NCI-H2171 treated with DMSO at 0.1 percent for 48 hours (cell line): Measurements from ENCODE around the gene ITPK1.
A peak's percentile ranks its signal among the peaks of the same experiment; 100 is the strongest.

ENCODE experiments used
- DNase-seq: peaks from one replicate; lab custom pipeline; 2025; lab: John Stamatoyannopoulos, UW

The ITPK1 gene

GRCh38 chr14:93061380-93062012 is 54.2 kb downstream of the ITPK1 start:
- no peak for DNase-seq

GRCh38 chr14:93060841-93061240 is 54.9 kb downstream of the ITPK1 start:
- no peak for DNase-seq

GRCh38 chr14:93059917-93060545 is 55.7 kb downstream of the ITPK1 start:
- DNase-seq: no peak

- no peak for DNase-seq
Observed at GRCh38 chr14:93059260-93059659, 56.5 kb downstream of the ITPK1 start.

- DNase-seq: no peak
Observed at GRCh38 chr14:93057586-93058280, 58.0 kb downstream of the ITPK1 start.

GRCh38 chr14:93056840-93057585 is 58.7 kb downstream of the ITPK1 start:
- no peak for DNase-seq

GRCh38 chr14:93056166-93056839 is 59.4 kb downstream of the ITPK1 start:
- no peak for DNase-seq

GRCh38 chr14:93055651-93056115 is 60.0 kb downstream of the ITPK1 start:
- no peak for DNase-seq

- DNase-seq: no peak
Observed at GRCh38 chr14:93054876-93055275, 60.8 kb downstream of the ITPK1 start.

- DNase-seq: no peak
Observed at GRCh38 chr14:93054006-93054405, 61.7 kb downstream of the ITPK1 start.

- DNase-seq: no peak
Observed at GRCh38 chr14:93051600-93052546, 63.9 kb downstream of the ITPK1 start.

- no peak for DNase-seq
Observed at GRCh38 chr14:93050761-93051160, 65.0 kb downstream of the ITPK1 start.

GRCh38 chr14:93049867-93050331 is 65.8 kb downstream of the ITPK1 start:
- DNase-seq: no peak

GRCh38 chr14:93049315-93049714 is 66.4 kb downstream of the ITPK1 start:
- DNase-seq: peak; percentile 48

GRCh38 chr14:93048843-93049242 is 66.9 kb downstream of the ITPK1 start:
- no peak for DNase-seq

- no peak for DNase-seq
Observed at GRCh38 chr14:93047661-93048060, 68.1 kb downstream of the ITPK1 start.

GRCh38 chr14:93047157-93047556 is 68.6 kb downstream of the ITPK1 start:
- no peak for DNase-seq

- no peak for DNase-seq
Observed at GRCh38 chr14:93046705-93047050, 69.0 kb downstream of the ITPK1 start.

- no peak for DNase-seq
Observed at GRCh38 chr14:93045965-93046704, 69.6 kb downstream of the ITPK1 start.

- no peak for DNase-seq
Observed at GRCh38 chr14:93045211-93045674, 70.5 kb downstream of the ITPK1 start.
